Head of caudate nucleus (tissue), 42 donors: ENCODE results near the gene STAG2.

Source experiments
- DNase-seq, 42 donors: peaks; one replicate each; pipeline versions ENCODE4 v3.0.0 to v3.0.0-alpha.2; 2020 to 2021; ENCODE audit warnings: mixed read lengths in 7 of 42
- intact Hi-C: fragments of 100-400 bp; cut with DNase I; formaldehyde crosslinking; loops from one replicate; pipeline ENCODE4 v1.15.0; 2022

STAG2 gene

GRCh38 chrX:123968383-123969050 lies 7.0 kb downstream of the STAG2 start:
- no peak for DNase-seq
- intact Hi-C loops: loop anchor here (10.0 kb wide), 1 partner anchor 114 kb away; no protein-coding TSS in a partner anchor

- intact Hi-C loops: loop anchor here (10.0 kb wide), 1 partner anchor 113 kb away; no protein-coding TSS in a partner anchor
- DNase-seq: no peak
These were observed 10.5 kb downstream of the STAG2 start for GRCh38 chrX:123971982-123972381.

- intact Hi-C loops: loop anchor here (10.0 kb wide), 1 partner anchor 111 kb away; no protein-coding TSS in a partner anchor
These were observed 12.4 kb downstream of the STAG2 start for GRCh38 chrX:123973921-123974320.

GRCh38 chrX:123975180-123975579 lies 13.7 kb downstream of the STAG2 start:
- intact Hi-C loops: loop anchor here (10.0 kb wide), 1 partner anchor 110 kb away; no protein-coding TSS in a partner anchor
- no peak for DNase-seq

More at GRCh38 chrX:123973921-123974320, 12.4 kb downstream of the STAG2 start:
- no peak for DNase-seq

- intact Hi-C loops: loop anchor here (10.0 kb wide), 1 partner anchor 108 kb away; no protein-coding TSS in a partner anchor
These were observed 15.3 kb downstream of the STAG2 start for GRCh38 chrX:123976706-123977316.

GRCh38 chrX:123983240-123983639 lies 21.7 kb downstream of the STAG2 start:
- intact Hi-C loops: no loop called here
- no peak for DNase-seq

More at GRCh38 chrX:123976706-123977316, 15.3 kb downstream of the STAG2 start:
- peak in 1 of 42 donors; percentile 7 for DNase-seq

GRCh38 chrX:123986377-123986776 lies 24.9 kb downstream of the STAG2 start:
- DNase-seq: no peak
- intact Hi-C loops: no loop called here

GRCh38 chrX:123988423-123989111 lies 27.1 kb downstream of the STAG2 start:
- intact Hi-C loops: no loop called here

GRCh38 chrX:123989235-123989634 lies 27.7 kb downstream of the STAG2 start:
- intact Hi-C loops: no loop called here

More at GRCh38 chrX:123988423-123989111, 27.1 kb downstream of the STAG2 start:
- no peak for DNase-seq

GRCh38 chrX:123990169-123990568 lies 28.7 kb downstream of the STAG2 start:
- intact Hi-C loops: no loop called here
- DNase-seq: no peak

More at GRCh38 chrX:123989235-123989634, 27.7 kb downstream of the STAG2 start:
- DNase-seq: no peak

GRCh38 chrX:123990602-123991001 lies 29.1 kb downstream of the STAG2 start:
- intact Hi-C loops: no loop called here
- no peak for DNase-seq

GRCh38 chrX:123993326-123993725 lies 31.8 kb downstream of the STAG2 start:
- intact Hi-C loops: no loop called here
- no peak for DNase-seq

GRCh38 chrX:123993904-123994635 lies 32.6 kb downstream of the STAG2 start:
- intact Hi-C loops: no loop called here
- no peak for DNase-seq

- intact Hi-C loops: no loop called here
- DNase-seq: no peak
These were observed 33.2 kb downstream of the STAG2 start for GRCh38 chrX:123994730-123995129.

- intact Hi-C loops: no loop called here
- no peak for DNase-seq
These were observed 40.1 kb downstream of the STAG2 start for GRCh38 chrX:124001581-124001980.

- no peak for DNase-seq
These were observed 43.7 kb downstream of the STAG2 start for GRCh38 chrX:124005228-124005627.

GRCh38 chrX:124010157-124010556 lies 48.7 kb downstream of the STAG2 start:
- intact Hi-C loops: no loop called here
- DNase-seq: no peak

More at GRCh38 chrX:124005228-124005627, 43.7 kb downstream of the STAG2 start:
- intact Hi-C loops: no loop called here

GRCh38 chrX:124010566-124010965 lies 49.1 kb downstream of the STAG2 start:
- intact Hi-C loops: no loop called here
- DNase-seq: no peak

GRCh38 chrX:124015721-124016120 lies 54.2 kb downstream of the STAG2 start:
- intact Hi-C loops: no loop called here
- DNase-seq: no peak
